Endodermal cell (in vitro differentiated cells): ENCODE data around the gene IRS1. TPM values are rescaled to one million over a fixed set of nuclear protein-coding genes. Genes with fewer than 3 reads are reported as not detected.

Experiments
- DNase-seq: peaks from one replicate; pipeline ENCODE4 v3.0.0-alpha.2; 2017
- H3K27ac ChIP-seq: 2 replicates; pipeline ENCODE4 v1.5.1; 2013; ENCODE audit warnings: mild to moderate bottlenecking, low read depth, low read length, moderate library complexity
- H3K27me3 ChIP-seq: 2 replicates; pipeline ENCODE4 v1.6.1; 2013; ENCODE audit warnings: mild to moderate bottlenecking, low read length, moderate library complexity; ENCODE audit not compliant: insufficient read depth, control insufficient read depth, poor library complexity, severe bottlenecking
- H3K36me3 ChIP-seq: 2 replicates; pipeline ENCODE4 v1.7.0; 2013; ENCODE audit warnings: mild to moderate bottlenecking, low read length, moderate library complexity; ENCODE audit not compliant: control insufficient read depth, insufficient read depth
- H3K4me1 ChIP-seq: one replicate; pipeline ENCODE4 v1.7.0; 2013; ENCODE audit warnings: low read length; ENCODE audit not compliant: control insufficient read depth, insufficient read depth
- H3K4me3 ChIP-seq: 2 replicates; pipeline ENCODE4 v1.5.1; 2013; ENCODE audit warnings: mild to moderate bottlenecking, low read length, moderate library complexity
- H3K9ac ChIP-seq: 2 replicates; pipeline ENCODE4 v1.6.1; 2013; ENCODE audit warnings: mild to moderate bottlenecking, low read length, moderate library complexity; ENCODE audit not compliant: poor library complexity, severe bottlenecking; ENCODE audit errors: extremely low read depth
- H3K9me3 ChIP-seq: 2 replicates; pipeline ENCODE4 v1.6.1; 2013; ENCODE audit warnings: mild to moderate bottlenecking, low read length, moderate library complexity; ENCODE audit not compliant: control insufficient read depth
- H3K27ac Mint-ChIP-seq: 2 replicates; pipeline ENCODE4 v1.8.0; 2020; ENCODE audit warnings: mixed read lengths
- H3K27me3 Mint-ChIP-seq: 2 replicates; pipeline ENCODE4 v1.8.0; 2021; ENCODE audit warnings: mild to moderate bottlenecking, mixed read lengths; ENCODE audit not compliant: insufficient read depth
- H3K36me3 Mint-ChIP-seq: 2 replicates; pipeline ENCODE4 v1.8.0; 2020; ENCODE audit warnings: low read depth, mixed read lengths
- H3K4me1 Mint-ChIP-seq: 2 replicates; pipeline ENCODE4 v1.8.0; 2020; ENCODE audit warnings: mixed read lengths
- H3K4me3 Mint-ChIP-seq: 2 replicates; pipeline ENCODE4 v1.8.0; 2020; ENCODE audit warnings: mild to moderate bottlenecking, moderate library complexity, mixed read lengths
- H3K9me3 Mint-ChIP-seq: 2 replicates; pipeline ENCODE4 v1.8.0; 2020; ENCODE audit warnings: mild to moderate bottlenecking, mixed read lengths
- CTCF ChIP-seq: fragments of 200-600 bp; sonication (generic); conservative IDR thresholded peaks from 2 replicates; pipeline ENCODE4 v1.5.0; 2021; ENCODE audit warnings: antibody characterized with exemption, mild to moderate bottlenecking
- WGBS, 2 experiments: methylation state at CpG; one replicate each; pipeline versions ENCODE4 v1.1.5 to v1.1.7; 2013; ENCODE audit warnings: missing lambda C conversion rate in 2 of 2, mixed read lengths in 1 of 2; ENCODE audit not compliant: insufficient coverage in 1 of 2, insufficient read length in 1 of 2; 5-methylcytosine and 5-hydroxymethylcytosine counted together
- total RNA-seq, 2 donors: library from RNA; stranded (reverse); fragmentation: NEBNext Ultra II Directional in 1 of 2; extraction: Animal tissue kit (Norgen Biotek cat#: 25700) in 1 of 2; gene quantifications; 2 replicates in 1 of 2; 3 replicates in 1 of 2; pipeline ENCODE4 v1.2.1, GENCODE V29; 2021

Gene IRS1
- total RNA-seq, 2 donors from 2014 or later: 16.2 to 16.6 TPM

GRCh38 chr2:226790011-226790410 lies 9.6 kb downstream of the IRS1 start:
- Mint-ChIP-seq H3K4me1 (peaks cover 28% of the 10 kb centered on the region), H3K27ac (no peak overlapping the region), H3K9me3 (peaks cover 5% of the 10 kb centered on the region), H3K4me3 (peak overlapping the region; percentile 74), H3K27me3 (no peaks in the 10 kb centered on the region), H3K36me3 (peaks cover 17% of the 10 kb centered on the region)
- no peaks in the 10 kb centered on the region for H3K27me3 ChIP-seq
- H3K9ac ChIP-seq: no peak overlapping the region
- peaks cover 4% of the 10 kb centered on the region for H3K4me1 ChIP-seq
- no peak for TF ChIP-seq CTCF
- no peak overlapping the region for H3K4me3 ChIP-seq
- H3K27ac ChIP-seq: no peak overlapping the region
- no peaks in the 10 kb centered on the region for H3K9me3 ChIP-seq
- no peak for DNase-seq
- H3K36me3 ChIP-seq: peaks cover under 1% of the 10 kb centered on the region
- WGBS, 2 experiments: 88 to 100% methylated on average over 1 of the region's 1 CpG

GRCh38 chr2:226788881-226789490 lies 10.6 kb downstream of the IRS1 start:
- H3K36me3 Mint-ChIP-seq: peaks cover 20% of the 10 kb centered on the region
- no peak for TF ChIP-seq CTCF
- peaks cover 18% of the 10 kb centered on the region for H3K4me1 Mint-ChIP-seq
- H3K4me1 ChIP-seq: no peaks in the 10 kb centered on the region
- H3K27me3 ChIP-seq: no peaks in the 10 kb centered on the region
- H3K27ac ChIP-seq: no peak overlapping the region
- peaks cover 5% of the 10 kb centered on the region for H3K9me3 Mint-ChIP-seq
- no peak overlapping the region for H3K4me3 ChIP-seq
- no peak overlapping the region for H3K4me3 Mint-ChIP-seq
- H3K9me3 ChIP-seq: peaks cover 1% of the 10 kb centered on the region
- DNase-seq: no peak
- H3K36me3 ChIP-seq: peaks cover 6% of the 10 kb centered on the region
- 50 to 83% methylated on average over 1 to 3 of the region's 3 CpGs for WGBS, 2 experiments
- no peak overlapping the region for H3K27ac Mint-ChIP-seq
- H3K9ac ChIP-seq: no peak overlapping the region
- H3K27me3 Mint-ChIP-seq: no peaks in the 10 kb centered on the region

GRCh38 chr2:226788064-226788463 lies 11.6 kb downstream of the IRS1 start:
- peaks cover 23% of the 10 kb centered on the region for H3K36me3 Mint-ChIP-seq

More at GRCh38 chr2:226788064-226788463, 11.6 kb downstream of the IRS1 start:
- Histone ChIP-seq H3K27ac (no peak overlapping the region), H3K9me3 (peaks cover 5% of the 10 kb centered on the region), H3K4me3 (no peak overlapping the region), H3K27me3 (no peaks in the 10 kb centered on the region), H3K36me3 (peaks cover 6% of the 10 kb centered on the region), H3K9ac (no peak overlapping the region), H3K4me1 (no peaks in the 10 kb centered on the region)
- H3K27ac Mint-ChIP-seq: no peak overlapping the region
- no peaks in the 10 kb centered on the region for H3K27me3 Mint-ChIP-seq
- DNase-seq: no peak
- H3K4me3 Mint-ChIP-seq: no peak overlapping the region
- peaks cover 11% of the 10 kb centered on the region for H3K4me1 Mint-ChIP-seq
- H3K9me3 Mint-ChIP-seq: peaks cover 5% of the 10 kb centered on the region
- TF ChIP-seq CTCF: no peak
